Rectal smooth muscle tissue (tissue), 1 donor: Measurements from ENCODE around the gene CHD6.

ENCODE experiments used
- H3K27ac ChIP-seq: one replicate; pipeline ENCODE4 v1.7.0; 2013; ENCODE audit warnings: low read depth, low read length, inconsistent platforms
- H3K27me3 ChIP-seq: one replicate; pipeline ENCODE4 v1.7.0; 2013; ENCODE audit warnings: low read length; ENCODE audit not compliant: control insufficient read depth, insufficient read depth
- H3K36me3 ChIP-seq: one replicate; pipeline ENCODE4 v1.7.0; 2013; ENCODE audit warnings: low read length; ENCODE audit not compliant: control insufficient read depth, insufficient read depth
- H3K4me1 ChIP-seq: one replicate; pipeline ENCODE4 v1.7.0; 2013; ENCODE audit warnings: low read length; ENCODE audit not compliant: control insufficient read depth, insufficient read depth
- H3K4me3 ChIP-seq: one replicate; pipeline ENCODE4 v1.7.0; 2013; ENCODE audit warnings: low read length
- H3K9ac ChIP-seq: one replicate; pipeline ENCODE4 v1.7.0; 2013; ENCODE audit warnings: low read length

CHD6 gene

DNA sequence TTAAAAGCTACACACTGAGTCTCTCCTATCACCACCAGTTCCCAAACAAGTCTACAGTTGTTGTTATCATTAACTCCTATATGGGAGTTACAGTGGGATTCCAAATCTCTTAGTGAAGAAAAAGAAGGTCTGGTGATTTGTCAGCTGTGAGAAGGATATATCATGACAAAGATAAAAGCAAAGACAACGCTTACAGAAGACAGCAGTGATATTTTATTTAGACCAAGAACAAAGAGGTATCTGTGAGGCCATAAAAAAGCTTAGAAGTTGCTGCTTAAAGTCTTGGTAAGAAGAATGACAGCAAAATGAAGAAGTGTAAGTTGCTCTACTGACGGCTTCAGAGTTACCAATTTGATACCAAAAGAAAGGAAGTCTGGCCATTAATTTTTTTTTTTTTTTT is 47.2 kb downstream of the CHD6 start:
- Histone ChIP-seq H3K27me3 (no peaks in the 10 kb centered on the region), H3K4me1 (peaks cover 13% of the 10 kb centered on the region), H3K36me3 (no peaks in the 10 kb centered on the region), H3K9ac (no peak overlapping the region), H3K27ac (no peak overlapping the region), H3K4me3 (no peak overlapping the region)

GRCh38 chr20:41570557-41570956 is 47.6 kb downstream of the CHD6 start:
- H3K4me1 ChIP-seq, result peaks cover 13% of the 10 kb centered on the region
- no peak overlapping the region for H3K27ac ChIP-seq
- no peak overlapping the region for H3K9ac ChIP-seq
- H3K36me3 ChIP-seq, result no peaks in the 10 kb centered on the region
- no peaks in the 10 kb centered on the region for H3K27me3 ChIP-seq
- no peak overlapping the region for H3K4me3 ChIP-seq

- Histone ChIP-seq H3K27ac (no peak overlapping the region), H3K36me3 (no peaks in the 10 kb centered on the region), H3K9ac (no peak overlapping the region), H3K4me1 (peaks cover 10% of the 10 kb centered on the region), H3K4me3 (no peak overlapping the region), H3K27me3 (no peaks in the 10 kb centered on the region)
Observed at GRCh38 chr20:41567615-41568014, 50.6 kb downstream of the CHD6 start.

DNA sequence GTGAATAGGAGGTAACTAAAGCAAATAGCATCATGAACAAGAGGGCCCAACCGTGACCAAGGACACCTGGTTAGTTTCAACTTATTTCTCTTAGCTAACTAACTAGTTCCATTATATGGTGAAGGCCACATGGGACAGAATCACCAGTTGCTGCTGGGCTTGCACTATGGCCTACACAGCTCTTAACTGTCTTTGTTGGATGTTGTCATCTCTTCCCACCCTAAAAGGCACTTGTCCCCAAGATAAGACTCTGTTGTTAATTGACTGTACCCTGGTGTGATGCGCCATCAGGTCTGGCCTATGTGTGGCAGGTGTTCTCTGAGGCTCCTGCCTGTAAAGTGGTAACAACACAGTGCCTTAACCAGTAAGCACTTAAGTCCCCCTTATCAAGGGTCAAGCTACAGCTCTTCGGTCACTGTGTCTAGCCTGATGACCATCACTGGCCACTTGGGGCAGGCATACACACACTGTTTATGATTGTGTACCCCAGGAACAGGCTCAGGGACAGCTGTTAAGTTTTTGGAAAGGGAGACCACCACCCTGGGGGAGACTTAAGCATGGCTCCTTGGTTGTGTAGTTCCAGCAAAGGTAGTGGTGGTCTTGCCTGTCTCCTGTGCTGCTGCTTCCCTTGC is 51.2 kb downstream of the CHD6 start:
- H3K27me3 ChIP-seq, result no peaks in the 10 kb centered on the region
- peaks cover 10% of the 10 kb centered on the region for H3K4me1 ChIP-seq
- H3K9ac ChIP-seq, result no peak overlapping the region
- no peak overlapping the region for H3K27ac ChIP-seq
- H3K4me3 ChIP-seq, result no peak overlapping the region
- H3K36me3 ChIP-seq, result no peaks in the 10 kb centered on the region

GRCh38 chr20:41563087-41563486 is 55.1 kb downstream of the CHD6 start:
- no peaks in the 10 kb centered on the region for H3K4me1 ChIP-seq
- no peak overlapping the region for H3K9ac ChIP-seq
- H3K36me3 ChIP-seq, result no peaks in the 10 kb centered on the region
- no peak overlapping the region for H3K27ac ChIP-seq
- no peak overlapping the region for H3K4me3 ChIP-seq
- no peaks in the 10 kb centered on the region for H3K27me3 ChIP-seq

GRCh38 chr20:41560970-41561369 is 57.2 kb downstream of the CHD6 start:
- H3K27ac ChIP-seq, result no peak overlapping the region
- no peak overlapping the region for H3K4me3 ChIP-seq
- no peaks in the 10 kb centered on the region for H3K36me3 ChIP-seq
- peaks cover 2% of the 10 kb centered on the region for H3K4me1 ChIP-seq
- H3K27me3 ChIP-seq, result no peaks in the 10 kb centered on the region
- no peak overlapping the region for H3K9ac ChIP-seq

DNA sequence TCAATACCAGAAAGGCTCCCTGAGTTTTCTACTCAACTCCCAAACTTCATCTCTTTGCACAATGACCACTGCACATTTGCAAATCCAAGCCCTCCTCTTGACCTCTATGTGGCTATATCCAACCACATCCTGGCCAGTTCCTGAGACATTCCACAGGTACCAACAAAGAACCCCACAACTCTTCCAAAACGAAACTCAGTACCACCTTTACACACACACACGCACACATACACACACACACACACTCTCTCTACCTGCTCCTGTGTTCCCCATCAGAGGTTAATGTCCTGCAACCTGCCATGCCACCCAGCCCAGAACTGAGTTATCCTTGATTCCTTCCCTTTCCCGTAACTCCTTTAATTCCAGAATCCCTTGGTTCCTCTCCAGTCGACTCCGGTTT is 58.5 kb downstream of the CHD6 start:
- H3K9ac ChIP-seq, result no peak overlapping the region
- no peak overlapping the region for H3K4me3 ChIP-seq
- peaks cover 2% of the 10 kb centered on the region for H3K4me1 ChIP-seq
- no peaks in the 10 kb centered on the region for H3K36me3 ChIP-seq
- H3K27ac ChIP-seq, result no peak overlapping the region
- no peaks in the 10 kb centered on the region for H3K27me3 ChIP-seq

GRCh38 chr20:41553142-41553879 is 64.9 kb downstream of the CHD6 start:
- no peak overlapping the region for H3K4me3 ChIP-seq
- H3K36me3 ChIP-seq, result no peaks in the 10 kb centered on the region
- no peak overlapping the region for H3K27ac ChIP-seq

DNA sequence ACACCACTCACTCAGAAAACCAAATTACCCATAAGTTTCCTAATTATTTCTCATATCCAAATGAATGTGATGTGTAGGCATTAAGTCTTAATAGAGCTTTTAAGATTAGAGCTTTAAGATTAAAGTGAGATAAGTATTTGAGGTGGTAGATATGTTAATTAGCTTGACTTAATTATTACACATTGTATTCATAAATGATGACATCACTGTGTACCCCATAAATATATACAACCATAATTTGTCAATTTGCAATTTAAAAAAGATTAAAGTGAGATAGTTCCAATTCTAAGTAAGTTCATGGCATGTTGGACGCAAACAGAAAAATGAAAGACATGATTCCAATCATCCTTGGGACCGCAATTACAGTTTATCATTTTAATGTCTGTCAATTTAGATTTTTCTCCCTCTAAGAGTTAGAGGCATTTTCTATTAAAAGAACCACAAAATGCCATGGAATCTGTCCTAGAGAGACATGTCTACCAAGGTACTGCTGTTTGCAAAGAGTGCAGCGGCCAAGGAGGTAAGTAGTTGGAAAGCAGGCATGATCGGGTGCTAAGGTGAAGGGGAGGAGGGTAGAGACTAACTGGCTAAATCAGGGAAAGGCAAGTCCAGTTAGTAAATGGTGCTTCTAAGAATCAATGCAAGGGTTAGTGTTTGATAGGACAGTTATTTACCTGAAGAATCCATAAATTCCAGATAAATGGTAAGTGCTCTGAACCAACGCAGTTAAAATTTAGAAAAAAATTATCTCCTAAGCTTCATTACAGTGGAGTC is 65.7 kb downstream of the CHD6 start:
- no peaks in the 10 kb centered on the region for H3K27me3 ChIP-seq
- no peak overlapping the region for H3K27ac ChIP-seq

More at GRCh38 chr20:41553142-41553879, 64.9 kb downstream of the CHD6 start:
- peaks cover 2% of the 10 kb centered on the region for H3K4me1 ChIP-seq
- H3K27me3 ChIP-seq, result no peaks in the 10 kb centered on the region
- H3K9ac ChIP-seq, result no peak overlapping the region

DNA sequence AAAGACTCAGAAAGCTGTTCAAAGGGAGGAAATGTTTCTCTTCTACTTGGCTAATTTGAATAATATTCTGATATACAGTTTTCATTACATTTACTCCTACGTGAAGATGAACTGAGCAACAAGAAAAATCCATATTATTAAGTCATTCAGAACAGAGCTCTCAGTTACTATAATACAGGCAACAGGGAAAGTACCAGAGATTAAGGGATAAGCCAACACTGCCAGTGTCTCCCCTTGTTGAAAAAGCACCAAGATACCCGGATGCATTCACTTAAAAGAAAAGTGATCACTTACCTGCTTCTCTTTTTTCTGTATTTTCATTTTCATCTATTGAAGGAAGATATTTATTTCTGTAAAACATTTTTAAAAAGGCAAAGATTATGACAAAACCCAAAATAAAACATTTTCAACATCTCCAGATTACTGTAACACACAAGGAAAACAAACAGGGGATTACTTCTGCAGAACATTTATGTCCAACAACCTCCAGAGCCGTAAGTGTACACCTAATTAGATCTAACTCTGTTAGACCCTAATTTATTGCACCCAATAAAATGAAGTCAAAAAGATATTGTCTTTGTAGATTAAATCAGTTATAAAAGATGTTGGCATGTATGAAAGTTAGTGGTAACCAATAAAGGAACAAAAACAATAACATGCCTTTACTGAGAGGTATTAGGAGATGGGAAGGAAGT is 67.0 kb downstream of the CHD6 start:
- no peak overlapping the region for H3K27ac ChIP-seq
- H3K4me3 ChIP-seq, result no peak overlapping the region
- no peak overlapping the region for H3K9ac ChIP-seq
- no peaks in the 10 kb centered on the region for H3K36me3 ChIP-seq
- H3K4me1 ChIP-seq, result no peaks in the 10 kb centered on the region
- H3K27me3 ChIP-seq, result no peaks in the 10 kb centered on the region

More for the DNA sequence above, 65.7 kb downstream of the CHD6 start:
- H3K9ac ChIP-seq, result no peak overlapping the region
- H3K36me3 ChIP-seq, result no peaks in the 10 kb centered on the region
- H3K4me1 ChIP-seq, result peaks cover 2% of the 10 kb centered on the region
- H3K4me3 ChIP-seq, result no peak overlapping the region

GRCh38 chr20:41547221-41547620 is 71.0 kb downstream of the CHD6 start:
- H3K4me3 ChIP-seq, result no peak overlapping the region
- no peak overlapping the region for H3K27ac ChIP-seq
- no peak overlapping the region for H3K9ac ChIP-seq
- no peaks in the 10 kb centered on the region for H3K36me3 ChIP-seq
- no peaks in the 10 kb centered on the region for H3K4me1 ChIP-seq
- no peaks in the 10 kb centered on the region for H3K27me3 ChIP-seq

GRCh38 chr20:41546535-41546934 is 71.6 kb downstream of the CHD6 start:
- Histone ChIP-seq H3K27ac (no peak overlapping the region), H3K9ac (no peak overlapping the region), H3K4me1 (no peaks in the 10 kb centered on the region), H3K4me3 (no peak overlapping the region), H3K27me3 (no peaks in the 10 kb centered on the region), H3K36me3 (no peaks in the 10 kb centered on the region)
